ENCODE results near the gene CDKN2D. TPM values are rescaled to one million over a fixed set of nuclear protein-coding genes. Genes with fewer than 3 reads are reported as not detected.
A peak's percentile ranks its signal among the peaks of the same experiment; 100 is the strongest.
"Not testable (repeated sequence)": the region's sequence is repeated elsewhere in the genome, so short reads cannot be mapped to it uniquely, and the experiment has no call there.

CDKN2D gene
- total RNA-seq, 1 donor from 2014 or later = 44.2 TPM

DNA sequence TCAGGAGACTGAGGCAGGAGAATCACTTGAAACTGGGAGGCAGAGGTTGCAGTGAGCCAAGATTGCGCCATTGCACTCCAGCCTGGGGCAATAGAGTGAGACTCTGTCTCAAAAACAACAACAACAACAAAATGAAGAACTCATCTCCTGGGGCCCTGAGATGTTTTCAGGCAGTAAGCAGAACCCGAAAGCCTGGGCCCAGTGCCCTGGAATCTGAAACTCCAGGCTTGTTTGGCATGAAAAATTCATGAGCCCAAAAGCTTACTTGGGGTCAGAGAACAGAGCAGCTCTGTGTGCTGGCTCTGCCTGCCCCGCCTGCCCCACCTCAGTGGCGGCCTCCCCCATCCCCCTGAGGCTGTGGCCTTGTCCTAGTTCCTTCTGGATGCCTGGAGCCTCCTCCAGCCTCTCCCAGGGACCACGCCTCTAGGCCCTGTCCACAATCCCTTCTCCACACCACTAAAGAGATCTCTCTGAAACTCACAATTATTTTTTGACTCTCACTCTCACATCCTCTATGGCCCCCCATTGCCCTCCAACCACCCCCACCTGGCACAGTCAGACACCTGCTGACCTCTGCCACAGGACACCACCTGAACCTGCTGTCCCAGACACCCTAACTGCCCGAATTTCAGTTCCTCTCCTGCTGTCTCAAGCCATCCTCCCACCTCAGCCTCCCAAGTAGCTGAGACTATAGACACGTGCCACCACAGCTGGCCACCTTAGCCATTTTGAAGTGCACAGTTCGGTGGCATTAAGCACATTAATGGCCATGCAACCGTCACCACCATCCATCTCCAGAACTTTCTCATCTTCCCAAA lies 25.2 kb upstream of the CDKN2D start:
- no peaks in the 10 kb centered on the region for H3K36me3 Mint-ChIP-seq (ENCODE audit: low read depth)

GRCh38 chr19:10593148-10593547 lies 24.4 kb upstream of the CDKN2D start:
- no peak overlapping the region for H3K27ac Mint-ChIP-seq
- intact Hi-C loops (cut with micrococcal nuclease) = no loop called here
- H3K27me3 Mint-ChIP-seq = peaks cover 2% of the 10 kb centered on the region
- peaks cover 18% of the 10 kb centered on the region for H3K4me1 Mint-ChIP-seq
- DNase-seq = no peak
- H3K9me3 Mint-ChIP-seq = no peaks in the 10 kb centered on the region
- no peaks in the 10 kb centered on the region for H3K36me3 Mint-ChIP-seq (ENCODE audit: low read depth)
- no peak overlapping the region for H3K4me3 Mint-ChIP-seq

More for the DNA sequence above, 25.2 kb upstream of the CDKN2D start:
- Mint-ChIP-seq H3K4me1 (peaks cover 18% of the 10 kb centered on the region), H3K9me3 (no peaks in the 10 kb centered on the region), H3K27me3 (peaks cover 4% of the 10 kb centered on the region), H3K27ac (peak overlapping the region; percentile 65), H3K4me3 (no peak overlapping the region)
- DNase-seq = no peak
- intact Hi-C loops (cut with micrococcal nuclease) = no loop called here

DNA sequence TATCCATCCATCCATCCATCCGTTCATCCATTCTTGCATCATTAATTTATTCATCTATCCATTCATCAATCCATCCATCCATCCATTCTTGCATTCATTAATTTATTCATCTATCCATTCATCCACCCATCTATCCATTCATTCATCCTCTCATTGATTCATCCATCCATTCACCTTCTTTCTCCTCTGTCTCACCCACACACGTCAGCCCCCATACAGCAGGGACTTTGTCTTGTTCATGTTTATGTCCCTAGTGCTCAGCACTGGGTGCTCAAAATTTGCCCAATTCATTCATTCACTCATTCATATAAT lies 19.0 kb upstream of the CDKN2D start:
- Mint-ChIP-seq H3K27ac (no peak overlapping the region), H3K4me3 (no peak overlapping the region), H3K27me3 (peaks cover 23% of the 10 kb centered on the region), H3K9me3 (peaks cover 7% of the 10 kb centered on the region), H3K4me1 (peaks cover 9% of the 10 kb centered on the region), H3K36me3 (ENCODE audit: low read depth) (peaks cover 3% of the 10 kb centered on the region)
- intact Hi-C loops (cut with micrococcal nuclease) = no loop called here
- DNase-seq = no peak

DNA sequence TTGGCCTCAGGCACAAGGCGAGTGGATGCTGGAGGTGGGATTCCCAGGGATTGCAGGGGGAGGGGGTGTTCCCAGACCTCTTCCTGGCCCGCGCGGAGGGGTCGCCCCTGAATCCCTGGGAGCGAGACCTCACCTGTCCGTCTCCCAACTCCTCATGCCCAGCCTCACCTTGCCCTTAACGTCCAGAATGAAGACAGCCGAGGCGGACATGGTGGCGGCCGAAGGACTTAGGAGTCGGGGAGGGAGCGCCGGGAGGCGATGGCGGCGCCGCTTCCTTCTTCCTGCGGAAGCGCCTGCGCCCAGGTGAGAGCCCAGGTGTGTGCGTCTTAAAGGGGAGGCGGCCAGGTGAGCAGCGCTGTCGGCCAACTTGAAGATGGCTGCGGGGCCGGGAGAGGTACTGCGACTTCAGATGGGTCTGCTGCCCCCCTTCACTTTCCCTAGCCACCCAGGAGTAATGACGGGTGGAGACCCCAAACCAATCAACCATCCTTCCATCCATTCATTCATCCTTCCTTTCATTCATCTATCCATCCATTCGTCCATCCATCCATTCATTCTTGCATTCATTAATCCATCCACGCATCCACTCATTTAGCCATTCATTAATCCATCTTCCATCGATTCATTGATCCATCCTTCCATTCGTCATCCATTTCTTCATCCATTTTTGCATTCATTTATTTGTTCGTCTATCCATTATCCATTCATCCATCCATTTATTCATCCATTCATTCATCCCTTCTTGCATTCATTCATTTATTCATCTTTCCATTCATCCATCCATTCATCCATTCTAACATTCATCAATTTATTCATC lies 18.5 kb upstream of the CDKN2D start, which contains the start of gene AP1M2:
Gene AP1M2 (minus strand): TSS at position 291 of the 817 bp plus-strand sequence. CDS start 81 bp downstream, at position 210.
- Mint-ChIP-seq H3K4me1 (peaks cover 9% of the 10 kb centered on the region), H3K27ac (no peak within 1 kb of the TSS), H3K36me3 (ENCODE audit: low read depth) (peaks cover 3% of the 10 kb centered on the region), H3K27me3 (peaks cover 23% of the 10 kb centered on the region), H3K9me3 (peaks cover 7% of the 10 kb centered on the region), H3K4me3 (no peak within 1 kb of the TSS)
- intact Hi-C loops (cut with micrococcal nuclease) = no loop called here
- DNase-seq = no peak

DNA sequence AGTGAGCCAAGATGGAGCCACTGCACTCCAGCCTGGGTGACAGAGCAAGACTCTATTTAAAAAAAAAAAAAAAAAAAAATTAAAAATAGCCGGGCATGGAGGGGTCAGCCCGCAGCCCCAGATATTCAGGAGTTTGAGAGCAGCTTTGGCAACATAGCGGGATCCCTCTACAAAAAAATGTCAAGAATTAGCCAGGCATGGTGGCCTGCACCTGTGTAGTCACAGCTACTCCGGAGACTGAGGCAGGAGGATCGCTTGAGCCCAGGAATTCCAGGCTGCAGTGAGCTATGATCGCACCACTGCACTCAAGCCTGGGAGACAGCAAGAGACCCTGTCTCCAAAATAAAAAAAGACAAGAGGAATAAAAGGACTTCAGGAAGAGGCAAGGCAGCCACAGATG lies 17.6 kb upstream of the CDKN2D start:
- Mint-ChIP-seq H3K27ac (no peak overlapping the region), H3K36me3 (ENCODE audit: low read depth) (peaks cover 3% of the 10 kb centered on the region), H3K27me3 (peaks cover 23% of the 10 kb centered on the region), H3K4me3 (no peak overlapping the region), H3K4me1 (peaks cover 9% of the 10 kb centered on the region), H3K9me3 (peaks cover 7% of the 10 kb centered on the region)
- DNase-seq = no peak
- intact Hi-C loops (cut with micrococcal nuclease) = no loop called here

- intact Hi-C loops (cut with micrococcal nuclease) = no loop called here
- Mint-ChIP-seq H3K27me3 (peaks cover 23% of the 10 kb centered on the region), H3K36me3 (ENCODE audit: low read depth) (peaks cover 3% of the 10 kb centered on the region), H3K4me3 (no peak overlapping the region), H3K27ac (no peak overlapping the region), H3K9me3 (peaks cover 7% of the 10 kb centered on the region), H3K4me1 (peaks cover 14% of the 10 kb centered on the region)
- DNase-seq = no peak
These were observed 14.4 kb upstream of the CDKN2D start for GRCh38 chr19:10583036-10583776.

DNA sequence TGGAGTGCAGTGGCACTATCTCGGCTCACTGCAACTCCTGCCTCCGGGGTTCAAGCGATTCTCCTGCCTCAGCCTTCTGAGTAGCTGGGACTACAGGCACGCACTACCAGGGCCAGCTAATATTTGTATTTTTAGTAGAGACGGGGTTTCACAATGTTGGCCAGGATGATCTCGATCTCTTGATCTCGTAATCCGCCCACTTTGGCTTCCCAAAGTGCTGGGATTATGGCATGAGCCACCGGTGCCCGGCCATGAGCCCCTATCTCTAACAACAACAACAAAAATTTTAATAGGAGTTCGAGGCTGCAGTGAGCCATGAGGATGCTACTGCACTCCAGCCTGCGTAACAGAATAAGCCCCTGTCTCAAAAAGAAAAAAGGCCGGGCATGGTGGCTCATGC lies 13.3 kb upstream of the CDKN2D start:
- Mint-ChIP-seq H3K27ac (no peak overlapping the region), H3K4me1 (peaks cover 8% of the 10 kb centered on the region), H3K27me3 (peaks cover 15% of the 10 kb centered on the region), H3K36me3 (ENCODE audit: low read depth) (no peaks in the 10 kb centered on the region), H3K9me3 (no peaks in the 10 kb centered on the region), H3K4me3 (no peak overlapping the region)
- intact Hi-C loops (cut with micrococcal nuclease) = no loop called here
- no peak for DNase-seq

DNA sequence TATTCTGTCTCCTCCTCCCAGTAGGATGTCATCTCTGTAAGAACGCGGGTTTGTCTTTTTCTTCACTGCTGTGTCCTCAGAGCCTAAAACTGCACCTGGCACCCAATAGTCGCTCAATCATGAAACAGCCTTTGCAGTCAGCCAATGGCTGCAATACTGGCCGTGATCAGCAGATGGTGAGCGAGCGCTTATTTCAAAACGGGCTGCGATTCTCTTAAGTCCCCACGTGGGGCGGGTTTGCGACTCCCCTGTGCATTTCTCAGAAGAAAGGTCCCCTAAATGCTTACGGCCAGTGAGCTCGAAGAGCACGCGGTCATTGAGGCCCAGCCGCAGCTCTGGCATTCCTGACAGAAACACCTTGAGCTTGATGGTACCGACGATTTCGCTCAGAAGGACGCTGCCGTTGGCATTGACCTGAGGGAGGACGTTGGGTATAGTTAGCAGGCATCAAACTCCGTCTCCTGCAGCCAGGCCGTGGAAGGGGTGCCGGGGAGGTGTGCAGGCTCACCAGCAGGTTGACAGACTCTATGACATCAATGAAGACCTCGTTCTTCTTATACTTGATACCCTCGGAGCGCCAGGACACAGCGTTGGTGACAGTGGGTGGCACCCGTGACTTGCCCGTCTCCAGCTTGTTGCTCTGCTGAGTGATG lies 12.3 kb upstream of the CDKN2D start:
- DNase-seq = peak; percentile 97
- Mint-ChIP-seq H3K36me3 (ENCODE audit: low read depth) (no peaks in the 10 kb centered on the region), H3K27ac (peak overlapping the region; percentile 30), H3K27me3 (peaks cover 7% of the 10 kb centered on the region), H3K4me3 (no peak overlapping the region), H3K4me1 (peaks cover 8% of the 10 kb centered on the region), H3K9me3 (no peaks in the 10 kb centered on the region)
- intact Hi-C loops (cut with micrococcal nuclease) = loop anchor here (1.0 kb wide), 2 partner anchors 63 to 118 kb away; no protein-coding TSS in a partner anchor

DNA sequence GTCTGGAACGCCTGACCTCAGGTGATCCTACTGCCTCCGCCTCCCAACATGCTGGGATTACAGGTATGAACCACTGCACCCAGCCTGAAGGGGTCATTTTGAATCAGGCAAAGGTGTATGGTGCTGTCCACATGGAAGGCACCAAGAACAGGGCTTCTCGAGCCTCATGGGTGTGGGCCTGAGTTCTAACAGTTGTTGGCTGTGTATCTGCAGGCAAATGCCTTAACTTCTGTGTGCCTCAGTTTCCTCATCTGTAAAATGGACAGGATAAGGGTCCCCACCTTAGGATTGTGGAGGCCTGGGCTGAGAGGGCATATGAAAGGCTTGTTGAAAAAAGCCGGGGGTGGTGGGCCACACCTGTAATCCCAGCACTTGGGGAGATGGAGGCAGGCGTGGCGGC lies 9.2 kb upstream of the CDKN2D start:
- H3K36me3 Mint-ChIP-seq (ENCODE audit: low read depth) = no peaks in the 10 kb centered on the region
- H3K9me3 Mint-ChIP-seq = no peaks in the 10 kb centered on the region
- peaks cover 13% of the 10 kb centered on the region for H3K4me1 Mint-ChIP-seq
- DNase-seq = no peak
- intact Hi-C loops (cut with micrococcal nuclease) = no loop called here
- H3K27me3 Mint-ChIP-seq = no peaks in the 10 kb centered on the region
- no peak overlapping the region for H3K27ac Mint-ChIP-seq
- no peak overlapping the region for H3K4me3 Mint-ChIP-seq

DNA sequence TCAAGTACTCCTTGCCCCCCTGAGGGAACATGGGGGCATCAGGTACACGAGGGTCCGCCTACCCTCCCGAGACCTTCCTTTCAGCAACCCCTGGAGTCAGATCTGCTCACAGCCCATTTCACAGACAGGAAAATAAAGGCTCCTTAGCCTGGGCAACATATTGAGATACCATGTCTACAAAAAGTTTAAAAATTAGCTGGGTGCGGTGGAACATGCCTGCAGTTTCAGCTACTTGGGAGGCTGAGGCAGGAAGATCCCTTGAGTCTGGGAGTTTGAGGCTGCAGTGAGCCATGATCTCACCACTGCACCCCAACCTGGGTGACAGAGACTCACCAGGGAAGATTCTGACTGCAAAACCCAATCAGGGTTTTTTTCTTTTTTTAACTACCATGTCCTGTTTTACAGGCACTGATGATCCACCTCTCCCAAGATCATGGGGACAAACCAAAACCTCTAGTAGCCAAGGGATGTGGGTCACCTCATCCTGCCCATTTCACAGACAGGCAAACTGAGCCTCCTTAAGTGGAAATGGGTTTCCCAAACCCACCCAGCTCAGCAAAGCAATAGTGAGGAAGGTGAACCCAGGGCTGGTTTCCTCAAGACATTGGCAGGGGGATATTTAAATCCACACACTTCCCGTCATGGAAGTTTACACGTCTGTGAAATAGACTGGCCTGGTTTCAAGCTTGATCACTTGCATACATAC lies 6.4 kb upstream of the CDKN2D start:
- DNase-seq = no peak
- no peak overlapping the region for H3K4me3 Mint-ChIP-seq
- H3K27ac Mint-ChIP-seq = no peak overlapping the region
- H3K27me3 Mint-ChIP-seq = no peaks in the 10 kb centered on the region
- no peaks in the 10 kb centered on the region for H3K36me3 Mint-ChIP-seq (ENCODE audit: low read depth)
- H3K9me3 Mint-ChIP-seq = no peaks in the 10 kb centered on the region
- intact Hi-C loops (cut with micrococcal nuclease) = no loop called here
- H3K4me1 Mint-ChIP-seq = peaks cover 15% of the 10 kb centered on the region

- Mint-ChIP-seq H3K9me3 (no peaks in the 10 kb centered on the region), H3K27me3 (no peaks in the 10 kb centered on the region), H3K4me1 (peaks cover 18% of the 10 kb centered on the region), H3K27ac (no peak overlapping the region), H3K4me3 (no peak overlapping the region), H3K36me3 (ENCODE audit: low read depth) (no peaks in the 10 kb centered on the region)
- DNase-seq = no peak
- intact Hi-C loops (cut with micrococcal nuclease) = no loop called here
These were observed 5.7 kb upstream of the CDKN2D start for GRCh38 chr19:10574462-10574861.

DNA sequence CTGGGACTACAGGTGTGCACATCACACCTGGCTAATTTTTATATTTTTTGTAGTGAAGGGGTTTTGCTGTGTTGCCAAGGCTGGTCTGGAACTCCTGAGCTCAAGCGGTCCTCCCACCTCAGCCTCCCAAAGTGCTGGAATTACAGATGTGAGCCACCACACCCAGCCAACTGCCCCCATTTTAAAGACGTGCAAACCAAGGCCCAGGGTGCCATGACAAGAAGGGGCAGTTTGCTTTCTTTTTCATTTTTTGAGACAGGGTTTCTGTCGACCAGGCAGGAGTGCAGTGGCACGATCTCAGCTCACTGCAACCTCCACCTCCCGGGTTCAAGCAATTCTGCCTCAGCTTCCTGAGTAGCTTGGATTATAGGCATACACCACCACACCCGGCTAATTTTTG lies 5.0 kb upstream of the CDKN2D start:
- not testable (repeated sequence) for H3K36me3 Mint-ChIP-seq (ENCODE audit: low read depth)

More for the DNA sequence above, 5.0 kb upstream of the CDKN2D start:
- not testable (repeated sequence) for H3K27me3 Mint-ChIP-seq, H3K27ac Mint-ChIP-seq, H3K4me3 Mint-ChIP-seq, H3K9me3 Mint-ChIP-seq, DNase-seq
- intact Hi-C loops (cut with micrococcal nuclease) = loop anchor here (2.0 kb wide), 2 partner anchors 95 to 125 kb away; no protein-coding TSS in a partner anchor
- H3K4me1 Mint-ChIP-seq = peaks cover 23% of the 10 kb centered on the region
